NCI-H748 (cell line): ENCODE data around the gene TSC22D2.
A peak's percentile ranks its signal among the peaks of the same experiment; 100 is the strongest.
"Not testable (repeated sequence)": the region's sequence is repeated elsewhere in the genome, so short reads cannot be mapped to it uniquely, and the experiment has no call there.

Experiments
- DNase-seq: peaks from one replicate; lab custom pipeline; 2025; ENCODE audit not compliant: unreplicated experiment; lab: John Stamatoyannopoulos, UW

TSC22D2 gene

DNA sequence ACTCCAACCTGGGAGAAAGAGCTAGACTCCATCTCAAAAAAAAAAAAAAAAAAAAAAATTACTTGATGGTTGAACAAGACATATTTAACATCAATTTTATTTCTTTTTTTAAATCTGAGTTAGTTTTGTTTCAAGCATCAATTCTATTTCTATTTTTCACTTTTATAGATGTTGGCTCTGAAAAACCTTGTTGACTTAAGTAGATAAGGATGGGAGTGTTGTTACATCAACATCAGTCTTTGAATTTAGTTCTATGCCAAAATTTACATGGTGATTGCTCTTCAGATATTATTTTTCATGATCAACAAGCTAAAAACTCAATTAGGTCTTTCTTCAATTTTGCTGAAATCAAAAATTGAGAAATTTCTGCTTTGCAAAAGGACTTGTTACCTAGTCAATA is 71.3 kb downstream of the TSC22D2 start:
- DNase-seq, result no peak

DNA sequence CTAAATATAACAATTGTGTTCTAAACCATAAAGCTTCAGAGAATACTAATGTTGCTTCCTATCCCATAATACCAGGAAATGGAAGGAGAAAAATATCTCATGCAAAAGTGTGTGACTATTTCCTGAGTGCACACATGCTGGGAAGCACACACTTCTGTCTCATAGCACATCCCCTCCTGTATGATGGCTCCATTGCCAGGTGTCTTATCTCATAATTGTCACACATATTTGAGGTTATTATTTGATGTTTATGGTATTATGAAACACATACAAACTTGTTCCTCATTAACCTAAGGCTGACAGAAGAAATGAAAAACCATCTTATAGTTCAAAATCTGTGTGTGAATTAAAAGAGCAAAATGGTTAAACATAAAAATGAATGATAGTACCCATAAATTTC is 72.8 kb downstream of the TSC22D2 start:
- DNase-seq, result no peak

DNA sequence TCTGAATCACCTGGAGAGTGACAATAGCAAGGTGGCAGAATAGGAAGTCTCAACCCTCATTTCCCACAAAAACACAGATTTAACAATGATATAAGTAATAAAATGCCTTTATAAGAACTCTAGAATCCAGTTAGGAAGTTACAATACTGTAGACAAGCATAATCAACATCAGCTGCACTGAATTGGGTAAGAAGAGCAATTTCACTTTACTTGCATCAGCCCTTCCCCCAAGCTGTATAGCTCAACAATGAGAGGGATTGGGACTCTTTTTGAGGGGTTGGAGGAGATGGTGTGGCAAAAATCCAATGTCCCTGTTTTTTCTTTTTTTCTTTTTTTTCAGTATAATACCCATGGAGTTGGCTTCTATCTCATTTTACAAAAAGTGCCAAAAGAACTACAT is 75.1 kb downstream of the TSC22D2 start:
- DNase-seq, result no peak

DNA sequence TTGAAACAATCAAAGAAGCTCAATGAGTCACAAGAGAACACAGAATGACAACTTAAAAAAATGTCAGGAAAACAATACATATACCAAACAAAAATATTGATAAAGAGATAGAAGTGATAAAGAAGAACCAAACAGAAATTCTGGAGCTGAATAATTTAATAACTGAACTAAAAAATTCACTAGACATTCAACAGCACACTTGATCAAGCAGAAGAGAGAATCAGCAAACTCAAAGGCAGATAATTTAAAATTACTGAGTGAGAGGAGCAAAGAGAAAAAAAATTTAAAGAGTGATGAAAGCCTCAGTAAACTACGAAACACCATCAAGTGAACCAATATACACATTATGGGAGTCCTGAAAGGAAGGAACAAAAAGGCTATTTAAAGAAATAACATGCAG is 76.3 kb downstream of the TSC22D2 start:
- DNase-seq, result no peak

DNA sequence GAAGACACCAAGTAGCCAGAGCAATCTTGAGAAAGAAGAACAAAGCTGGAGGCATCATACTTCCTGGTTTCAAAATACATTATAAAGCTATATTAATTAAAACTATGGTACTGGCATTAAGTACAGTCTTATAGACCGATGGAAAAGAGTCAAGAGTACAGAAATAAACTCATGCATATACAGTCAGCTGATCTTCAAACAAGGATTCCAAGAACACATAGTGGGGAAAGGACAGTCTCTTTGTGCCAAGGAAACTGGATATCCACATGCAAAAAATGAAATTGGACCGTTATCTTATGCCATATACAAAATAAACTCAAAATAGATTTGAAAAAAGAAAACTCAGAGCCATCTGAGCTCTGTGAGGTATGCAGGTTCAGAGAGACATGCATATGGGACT is 80.8 kb downstream of the TSC22D2 start:
- no peak for DNase-seq

DNA sequence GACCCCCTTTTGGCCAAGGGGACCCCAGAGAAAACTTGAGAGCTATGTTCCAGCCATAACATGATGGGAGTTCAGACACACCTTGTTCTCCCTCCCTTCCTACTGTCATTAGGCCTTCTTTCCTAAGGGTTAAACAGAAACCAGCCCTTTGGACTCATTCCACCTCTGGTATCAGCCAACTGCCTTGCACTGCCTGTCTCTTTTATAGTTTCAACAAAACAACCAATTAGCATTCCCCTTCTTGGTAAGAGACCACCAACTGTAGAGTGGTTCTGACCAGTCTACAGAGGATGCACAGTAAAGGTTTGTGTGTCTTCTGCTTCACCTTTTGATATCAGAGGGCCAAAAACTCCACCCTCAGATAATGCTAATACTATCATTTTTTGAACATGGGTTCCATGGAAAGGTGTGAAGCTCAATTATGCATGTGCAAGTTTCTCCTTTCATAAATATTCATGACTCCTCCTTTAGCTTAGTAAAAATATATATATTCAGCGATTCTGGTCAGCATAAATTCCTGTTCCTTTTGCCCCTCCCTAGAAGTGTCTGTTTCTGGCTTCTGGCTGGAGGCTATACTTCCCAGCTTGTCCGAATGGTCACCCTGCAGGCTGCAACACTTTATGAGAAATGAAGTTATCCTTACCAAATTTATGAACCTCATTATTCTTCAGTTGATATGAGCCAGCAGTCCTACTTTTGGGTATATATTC is 82.3 kb downstream of the TSC22D2 start:
- DNase-seq, result no peak

DNA sequence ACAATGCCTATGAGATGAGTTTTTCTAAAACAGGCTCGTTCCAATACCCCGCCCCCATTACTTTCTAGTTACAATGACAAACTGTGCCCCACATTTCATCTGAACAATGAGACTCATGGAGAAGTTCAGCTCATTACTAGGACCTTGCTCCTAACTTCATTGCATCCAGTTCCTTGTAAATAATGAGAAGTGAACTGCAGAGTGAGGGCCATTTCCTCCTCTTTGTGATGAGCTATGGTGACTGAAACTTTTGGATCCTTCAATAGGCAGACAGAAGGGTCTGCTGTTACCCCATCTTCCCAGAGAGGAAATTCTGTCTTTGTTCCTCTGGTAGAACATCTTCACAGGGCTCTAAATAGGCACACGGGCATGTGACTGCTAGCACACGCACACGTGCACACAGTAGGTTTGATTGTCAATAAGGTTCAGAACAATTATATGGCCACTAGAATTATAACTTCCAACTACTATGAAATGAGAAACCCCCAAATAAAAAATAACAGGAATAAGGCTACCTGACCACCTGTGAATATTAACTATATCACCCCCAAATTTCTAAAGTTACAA is 86.4 kb downstream of the TSC22D2 start:
- no peak for DNase-seq

DNA sequence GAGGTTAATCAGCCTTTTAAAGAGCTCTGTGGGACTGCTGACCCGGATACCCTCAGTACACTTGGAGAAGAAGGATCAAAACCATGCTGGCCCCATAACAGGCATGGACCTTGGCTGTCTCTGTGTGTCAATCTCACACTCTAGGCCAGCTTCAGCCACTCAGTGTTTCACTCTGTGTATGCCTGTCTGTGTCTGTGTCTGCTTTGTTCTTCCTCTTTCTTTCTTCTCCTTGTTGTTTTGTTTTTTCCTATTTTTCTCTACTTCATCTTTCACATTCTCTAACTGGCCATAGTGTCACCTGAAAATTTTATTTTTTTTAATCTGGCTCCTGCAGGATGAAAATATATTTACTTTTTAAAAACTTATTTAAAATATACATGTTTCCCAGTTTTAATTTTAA is 87.1 kb downstream of the TSC22D2 start:
- no peak for DNase-seq

DNA sequence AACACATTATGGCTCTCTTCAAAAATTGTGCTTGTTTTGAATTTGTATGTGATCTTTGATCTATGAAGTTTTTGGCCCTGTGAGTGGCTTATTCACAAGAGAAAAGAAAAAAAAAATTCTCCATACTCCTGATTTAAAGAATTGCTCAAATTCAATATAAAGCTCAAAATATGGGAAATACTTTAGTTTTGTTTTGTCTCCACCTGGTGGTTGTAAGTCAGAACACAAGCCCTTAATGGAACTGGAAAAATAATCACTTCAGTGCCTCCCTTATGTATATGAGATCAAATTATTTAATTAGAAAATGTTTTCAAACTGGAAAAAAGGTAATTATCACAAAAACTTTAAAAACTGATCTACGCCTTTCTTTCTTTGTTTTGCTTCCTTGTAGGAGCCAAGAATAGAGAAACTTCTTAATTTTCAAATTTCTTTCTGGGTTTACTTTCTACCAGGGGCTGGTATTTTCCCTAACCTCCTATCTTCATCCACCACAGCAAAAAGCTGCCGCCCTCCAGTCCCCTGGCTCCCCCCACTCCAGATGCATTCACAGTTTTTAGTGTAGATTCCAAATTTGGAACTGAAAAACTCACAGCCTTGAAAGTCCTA is 87.6 kb downstream of the TSC22D2 start:
- peak; percentile 46 for DNase-seq

DNA sequence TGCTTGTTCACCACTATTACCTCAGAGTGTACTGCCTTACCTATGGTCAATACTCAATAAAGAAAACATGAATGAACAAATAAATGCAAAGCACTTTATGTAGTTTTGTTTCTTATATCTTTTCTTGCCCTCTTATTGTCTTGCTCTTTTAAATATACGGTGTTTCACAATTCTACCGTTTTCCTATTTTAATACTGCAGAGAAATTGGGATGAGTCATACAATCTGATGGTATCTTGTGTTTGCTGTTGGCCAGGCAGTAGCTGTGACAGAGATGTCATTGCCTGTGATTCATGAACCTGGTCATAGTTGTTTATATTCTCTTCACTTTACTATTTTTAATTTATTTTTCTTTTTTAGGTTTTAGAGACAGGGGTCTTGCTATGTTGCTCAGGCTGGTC is 89.9 kb downstream of the TSC22D2 start:
- no peak for DNase-seq

DNA sequence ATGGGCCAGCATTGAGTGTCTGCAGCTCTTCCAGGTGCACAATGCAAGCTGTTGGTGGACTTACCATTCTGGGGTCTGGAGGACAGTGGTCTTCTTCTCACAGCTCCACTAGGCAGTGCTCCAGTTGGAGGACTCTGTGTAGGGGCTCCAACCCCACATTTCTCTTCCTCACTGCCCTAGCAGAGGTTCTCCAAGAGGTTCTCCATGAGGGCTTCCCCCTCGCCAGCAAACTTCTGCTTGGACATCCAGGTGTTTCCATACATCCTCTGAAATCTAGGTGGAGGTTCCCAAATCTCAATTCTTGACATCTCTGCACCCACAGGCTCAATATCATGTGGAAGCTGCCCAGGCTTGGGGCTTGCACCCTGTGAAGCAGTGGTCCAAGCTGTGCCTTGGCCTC is 92.9 kb downstream of the TSC22D2 start:
- DNase-seq, result not testable (repeated sequence)

DNA sequence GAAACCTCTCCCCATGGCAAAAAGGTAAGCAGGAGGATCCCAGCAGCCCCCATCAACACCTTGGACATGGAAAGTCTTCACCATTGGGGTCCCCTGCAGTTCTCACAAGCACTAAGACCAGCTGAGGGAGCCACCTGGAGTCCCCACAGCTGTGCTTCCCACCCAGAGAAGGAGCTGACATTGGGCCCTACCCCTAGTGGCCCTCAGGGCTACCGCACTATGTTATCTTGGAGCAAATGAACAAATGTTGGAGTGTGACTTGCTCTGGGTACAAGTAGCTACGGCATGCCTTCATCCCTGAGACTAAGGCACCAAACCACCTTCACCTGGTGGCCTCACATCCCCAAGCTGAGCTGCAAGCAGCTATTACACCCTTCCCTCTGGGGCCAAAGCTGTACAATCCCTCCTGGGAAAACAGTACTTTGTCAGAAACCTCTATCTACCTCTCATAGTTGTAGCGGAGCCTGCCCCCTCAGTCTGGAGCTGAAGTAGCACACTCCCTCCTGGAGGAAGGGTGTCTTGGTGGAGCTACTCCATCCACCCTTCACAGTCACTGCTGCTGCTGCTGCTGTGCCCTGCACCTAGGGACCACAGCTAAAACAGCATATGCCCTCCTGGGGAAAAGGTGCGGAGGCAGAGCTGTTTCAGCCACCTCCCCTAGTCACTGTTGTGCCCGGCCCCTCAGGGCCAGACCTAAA is 95.5 kb downstream of the TSC22D2 start:
- DNase-seq, result no peak

DNA sequence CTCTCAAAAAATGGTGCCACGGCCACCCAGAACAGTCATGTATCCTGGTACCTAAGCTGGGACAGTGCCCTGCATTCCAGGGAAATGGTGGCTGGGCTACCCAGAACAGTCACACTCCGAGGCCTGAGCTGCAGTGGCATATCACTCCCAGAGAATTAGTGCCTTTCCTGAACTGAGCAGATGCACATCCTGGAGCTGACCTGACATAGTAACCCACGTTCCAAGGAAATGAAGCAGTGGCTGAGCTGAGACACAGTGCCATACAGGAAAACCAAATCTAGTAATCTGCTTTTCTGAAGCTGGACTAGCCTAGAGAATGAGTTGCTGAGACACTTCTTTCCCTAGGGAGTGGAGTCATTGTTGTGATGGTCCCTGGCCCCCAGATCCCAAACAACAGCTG is 96.4 kb downstream of the TSC22D2 start:
- no peak for DNase-seq

DNA sequence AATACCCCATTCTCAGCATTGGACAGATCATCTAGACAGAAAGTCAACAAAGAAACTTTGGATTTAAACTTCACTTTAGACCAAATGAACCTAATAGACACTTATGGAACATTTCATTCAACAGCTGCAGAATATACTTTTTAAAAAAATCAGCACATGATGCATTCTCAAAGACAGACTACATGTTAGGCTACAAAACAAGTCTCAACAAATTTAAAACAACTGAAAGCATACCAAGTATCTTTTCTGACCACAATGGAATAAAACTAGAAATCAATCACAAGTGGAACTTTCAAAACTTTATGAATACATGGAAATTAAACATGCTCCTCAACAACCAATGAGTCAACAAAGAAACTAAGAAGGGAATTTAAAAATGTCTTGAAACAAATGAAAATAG is 100.3 kb downstream of the TSC22D2 start:
- no peak for DNase-seq

DNA sequence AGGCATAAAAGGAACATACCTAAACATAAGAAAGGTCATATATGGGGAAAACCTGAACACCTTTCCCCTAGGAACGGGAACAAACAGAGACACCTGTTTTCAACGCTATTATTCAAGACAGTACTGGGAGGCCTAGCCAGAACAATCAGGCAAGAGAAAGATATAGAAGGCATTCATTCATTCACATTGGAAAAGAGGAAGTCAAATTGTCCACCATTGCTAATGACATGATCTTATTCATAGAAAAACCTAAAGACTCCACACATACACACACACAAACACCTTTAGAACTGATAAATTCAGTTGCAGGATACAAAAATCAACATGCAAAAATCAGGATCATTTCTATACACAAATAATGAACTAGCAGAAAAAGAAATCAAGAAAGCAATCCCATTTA is 101.7 kb downstream of the TSC22D2 start:
- no peak for DNase-seq

DNA sequence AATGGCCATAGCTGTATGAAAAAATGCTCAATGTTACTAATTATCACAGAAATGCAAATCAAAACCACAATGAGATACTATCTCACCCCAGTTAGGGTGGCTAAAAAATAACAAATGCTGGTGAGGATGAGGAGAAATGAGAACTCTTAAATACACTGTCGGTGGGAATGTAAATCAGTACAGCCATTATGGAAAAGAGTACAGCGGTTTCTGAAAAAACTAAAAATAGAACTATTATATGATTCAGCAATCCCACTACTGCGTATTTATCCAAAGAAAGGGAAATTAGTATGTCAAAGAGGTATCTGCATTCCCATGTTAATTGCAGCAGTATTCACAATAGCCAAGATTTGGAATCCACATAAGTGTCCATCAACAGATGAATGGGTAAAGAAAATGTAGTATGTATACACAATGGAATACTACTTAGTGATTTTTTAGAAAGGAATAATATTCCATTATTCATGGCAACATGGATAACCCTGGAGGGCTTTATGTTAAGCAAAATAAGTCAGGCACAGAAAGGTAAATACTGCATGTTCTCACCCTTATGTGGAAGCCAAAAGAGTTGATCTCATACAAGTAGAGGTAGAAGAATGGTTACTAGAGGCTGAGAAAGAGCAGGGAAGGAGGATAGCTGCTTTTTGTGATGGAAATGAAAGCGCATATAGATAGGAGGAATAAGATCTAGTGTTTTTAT is 103.2 kb downstream of the TSC22D2 start:
- DNase-seq, result no peak

DNA sequence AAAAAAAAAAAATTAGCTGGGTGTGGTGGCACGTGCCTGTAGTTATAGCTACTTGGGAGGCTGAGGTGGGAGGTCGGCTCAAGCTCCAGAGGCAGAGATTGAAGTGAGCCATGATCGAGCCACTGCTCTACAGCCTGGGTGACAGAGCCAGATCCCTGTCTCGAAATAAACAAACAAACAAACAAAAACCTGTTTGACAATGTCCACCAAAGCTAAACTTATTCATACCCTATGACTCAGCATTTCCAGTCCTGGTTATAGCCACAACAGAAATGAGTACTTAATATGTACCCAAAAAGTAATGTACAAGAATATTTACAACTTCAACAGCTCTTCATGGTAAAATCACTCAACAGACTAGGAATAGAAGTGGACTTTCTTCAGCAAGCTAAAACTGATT is 107.1 kb downstream of the TSC22D2 start:
- DNase-seq, result no peak
